CD4-positive, alpha-beta memory T cell (primary cell): Measurements from ENCODE around the gene CFAP61. TPM values are rescaled to one million over a fixed set of nuclear protein-coding genes. Genes with fewer than 3 reads are reported as not detected.
"Not testable (repeated sequence)": the region's sequence is repeated elsewhere in the genome, so short reads cannot be mapped to it uniquely, and the experiment has no call there.

Source experiments
- CTCF ChIA-PET: fragments of 350-600 bp; sonication (Branson Sonifier 250); formaldehyde crosslinking; loops from one replicate; lab custom pipeline; 2021; ENCODE audit warnings: inconsistent platforms; ENCODE audit not compliant: partially characterized antibody; lab: Charles Lee
- POLR2A ChIA-PET: fragments of 350-600 bp; sonication (Branson Sonifier 250); formaldehyde crosslinking; loops from one replicate; lab custom pipeline; 2021; ENCODE audit not compliant: partially characterized antibody; lab: Charles Lee
- DNase-seq, 5 donors: peaks; one replicate each; pipeline versions ENCODE4 v3.0.0 to v3.0.0-alpha.2; 2020 to 2022; ENCODE audit warnings: mixed read lengths in 1 of 5
- H3K27ac ChIP-seq: one replicate; pipeline ENCODE4 v1.7.0; 2013; ENCODE audit warnings: low read depth, low read length
- H3K27me3 ChIP-seq: 2 replicates; pipeline ENCODE4 v1.7.0; 2013; ENCODE audit warnings: mild to moderate bottlenecking, low read length, moderate library complexity; ENCODE audit not compliant: insufficient read depth
- H3K36me3 ChIP-seq: 2 replicates; pipeline ENCODE4 v1.7.0; 2013; ENCODE audit warnings: mild to moderate bottlenecking, low read length, moderate library complexity; ENCODE audit not compliant: insufficient read depth
- H3K4me1 ChIP-seq: 2 replicates; pipeline ENCODE4 v1.7.0; 2013; ENCODE audit warnings: mild to moderate bottlenecking, low read length, moderate library complexity; ENCODE audit not compliant: insufficient read depth
- H3K4me3 ChIP-seq, 2 donors: one replicate each; pipeline ENCODE4 v1.7.0; 2013; ENCODE audit warnings: low read length in 2 of 2, mild to moderate bottlenecking in 1 of 2
- H3K9me3 ChIP-seq, 2 donors: one replicate each; pipeline ENCODE4 v1.7.0; 2013; ENCODE audit warnings: low read length in 2 of 2, control low read depth in 1 of 2; ENCODE audit not compliant: control insufficient read depth in 1 of 2
- H3K27ac Mint-ChIP-seq, 7 donors: one replicate each; pipeline ENCODE4 v1.8.0; 2020 to 2021; ENCODE audit warnings: mixed read lengths in 7 of 7, mild to moderate bottlenecking in 6 of 7, inconsistent platforms in 3 of 7, moderate library complexity in 3 of 7
- H3K27me3 Mint-ChIP-seq, 2 donors: one replicate each; pipeline ENCODE4 v1.8.0; 2020 to 2021; ENCODE audit warnings: mixed read lengths in 2 of 2
- H3K36me3 Mint-ChIP-seq, 2 donors: one replicate each; pipeline ENCODE4 v1.8.0; 2020 to 2021; ENCODE audit warnings: mixed read lengths in 2 of 2, inconsistent platforms in 1 of 2, mild to moderate bottlenecking in 1 of 2
- H3K4me1 Mint-ChIP-seq, 4 donors: one replicate each; pipeline ENCODE4 v1.8.0; 2020 to 2021; ENCODE audit warnings: mixed read lengths in 4 of 4, mild to moderate bottlenecking in 1 of 4
- H3K4me3 Mint-ChIP-seq, 8 donors: one replicate each; pipeline ENCODE4 v1.8.0; 2020 to 2021; ENCODE audit warnings: mixed read lengths in 8 of 8, mild to moderate bottlenecking in 7 of 8, moderate library complexity in 6 of 8, inconsistent platforms in 3 of 8
- H3K9me3 Mint-ChIP-seq, 8 donors: one replicate each; pipeline ENCODE4 v1.8.0; 2020 to 2021; ENCODE audit warnings: mixed read lengths in 8 of 8, mild to moderate bottlenecking in 5 of 8, inconsistent platforms in 3 of 8, moderate library complexity in 1 of 8
- intact Hi-C: fragments of 100-400 bp; cut with micrococcal nuclease; formaldehyde crosslinking; loops from one replicate; pipeline ENCODE4 v1.15.1; 2023
- polyA plus RNA-seq, 2 donors: library from polyadenylated mRNA; unstranded; fragments of 300-500 nt; fragmentation: Illumina TruSeq; gene quantifications; one replicate each; pipeline ENCODE4 v1.2.3, GENCODE V29; 2021
- total RNA-seq, 2 experiments: library from RNA; stranded (reverse); gene quantifications; one replicate each; pipeline ENCODE4 v1.2.3, GENCODE V29; 2021

Gene CFAP61
- total and polyA plus RNA-seq, 4 experiments from 2014 or later: not detected

DNA sequence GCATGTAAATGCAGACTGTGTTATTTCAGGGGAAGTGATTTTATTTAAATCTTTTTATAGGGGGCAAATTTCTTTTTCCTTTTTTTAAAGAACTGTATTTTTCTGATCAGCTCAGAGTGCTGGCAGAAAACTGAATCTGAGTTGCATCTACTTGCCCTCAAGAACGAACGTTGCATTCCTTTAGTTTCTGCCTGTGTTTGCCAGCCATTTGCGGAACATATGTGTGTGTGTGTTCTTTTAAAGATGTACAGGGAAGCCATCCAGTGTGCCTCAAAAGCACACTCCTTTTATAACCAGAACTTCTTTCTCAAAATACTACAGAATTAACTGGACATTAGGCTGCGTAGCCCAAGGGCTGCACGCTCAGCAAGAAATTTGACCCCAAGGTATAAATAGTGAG lies 289.7 kb downstream of the CFAP61 start:
- intact Hi-C loops: no loop called here
- Mint-ChIP-seq H3K27me3 (peaks cover 2 to 3% of the 10 kb centered on the region in 2 donors), H3K4me3 (no peak overlapping the region), H3K27ac (no peak overlapping the region), H3K9me3 (peaks cover 0 to 9% (median 1%) of the 10 kb centered on the region in 8 donors), H3K4me1 (no peaks in the 10 kb centered on the region), H3K36me3 (no peaks in the 10 kb centered on the region)
- DNase-seq: no peak
- H3K27me3 ChIP-seq: no peaks in the 10 kb centered on the region
- H3K27ac ChIP-seq: no peak overlapping the region
- no peaks in the 10 kb centered on the region for H3K36me3 ChIP-seq
- ChIA-PET CTCF (no interaction called here), POLR2A (no interaction called here)
- no peaks in the 10 kb centered on the region for H3K4me1 ChIP-seq
- no peak overlapping the region for H3K4me3 ChIP-seq
- no peaks in the 10 kb centered on the region for H3K9me3 ChIP-seq

DNA sequence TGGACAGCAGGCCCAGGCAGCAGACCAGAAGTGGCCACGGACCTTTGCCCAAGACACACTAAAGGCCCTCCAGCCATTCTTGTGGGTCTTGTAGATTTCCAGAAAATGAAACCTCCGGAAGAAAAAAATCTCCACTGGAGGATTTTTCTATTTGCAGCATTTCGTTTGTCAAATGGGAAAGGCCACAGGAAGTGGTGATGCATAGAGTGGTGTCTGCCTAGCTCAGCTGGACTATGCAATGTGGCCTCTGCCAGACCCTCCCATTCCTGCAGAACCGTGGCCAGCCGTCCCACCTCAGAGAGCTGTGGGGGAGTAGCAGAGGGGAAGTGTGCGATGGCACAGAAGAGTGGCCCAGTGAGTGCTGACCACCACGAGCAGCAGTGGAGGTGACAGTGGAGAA lies 291.6 kb downstream of the CFAP61 start:
- peaks cover 3 to 5% of the 10 kb centered on the region in 2 donors for H3K27me3 Mint-ChIP-seq
- CTCF ChIA-PET: no interaction called here

DNA sequence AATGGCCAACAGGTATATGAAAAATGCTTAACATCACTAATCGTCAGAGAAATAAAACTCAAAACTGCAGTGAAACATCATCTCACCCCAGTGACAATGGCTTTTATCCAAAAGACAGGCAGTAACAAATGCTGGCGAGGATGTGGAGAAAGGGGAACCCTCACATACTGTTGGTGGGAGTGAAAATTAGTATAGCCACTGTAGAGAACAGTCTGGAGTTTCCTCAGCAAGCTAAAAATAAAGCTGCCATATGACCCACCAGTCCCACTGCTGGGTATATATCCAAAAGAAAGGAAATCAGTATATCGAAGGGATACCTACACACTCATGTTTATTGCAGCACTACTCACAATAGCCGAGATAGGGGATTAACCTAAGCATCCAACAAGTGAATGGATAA lies 292.1 kb downstream of the CFAP61 start:
- Histone ChIP-seq H3K4me3 (no peak overlapping the region), H3K27ac (no peak overlapping the region), H3K4me1 (no peaks in the 10 kb centered on the region), H3K36me3 (no peaks in the 10 kb centered on the region), H3K9me3 (no peaks in the 10 kb centered on the region), H3K27me3 (no peaks in the 10 kb centered on the region)
- intact Hi-C loops: no loop called here
- POLR2A ChIA-PET: no interaction called here
- CTCF ChIA-PET: no interaction called here
- H3K9me3 Mint-ChIP-seq: peaks cover 0 to 15% (median 3%) of the 10 kb centered on the region in 8 donors
- H3K27me3 Mint-ChIP-seq: peaks cover 6 to 7% of the 10 kb centered on the region in 2 donors
- H3K27ac Mint-ChIP-seq: no peak overlapping the region
- H3K36me3 Mint-ChIP-seq: no peaks in the 10 kb centered on the region
- no peak for DNase-seq
- H3K4me3 Mint-ChIP-seq: no peak overlapping the region
- H3K4me1 Mint-ChIP-seq: peaks cover 0 to 1% (median 0%) of the 10 kb centered on the region in 4 donors

More for the DNA sequence above, 291.6 kb downstream of the CFAP61 start:
- H3K36me3 ChIP-seq: no peaks in the 10 kb centered on the region
- no peak for DNase-seq
- Mint-ChIP-seq H3K27ac (no peak overlapping the region), H3K4me1 (no peaks in the 10 kb centered on the region), H3K4me3 (no peak overlapping the region), H3K9me3 (peaks cover 0 to 13% (median 3%) of the 10 kb centered on the region in 8 donors), H3K36me3 (no peaks in the 10 kb centered on the region)
- H3K9me3 ChIP-seq: no peaks in the 10 kb centered on the region
- no peaks in the 10 kb centered on the region for H3K4me1 ChIP-seq
- intact Hi-C loops: no loop called here
- H3K4me3 ChIP-seq: no peak overlapping the region
- POLR2A ChIA-PET: no interaction called here
- no peaks in the 10 kb centered on the region for H3K27me3 ChIP-seq
- H3K27ac ChIP-seq: no peak overlapping the region

DNA sequence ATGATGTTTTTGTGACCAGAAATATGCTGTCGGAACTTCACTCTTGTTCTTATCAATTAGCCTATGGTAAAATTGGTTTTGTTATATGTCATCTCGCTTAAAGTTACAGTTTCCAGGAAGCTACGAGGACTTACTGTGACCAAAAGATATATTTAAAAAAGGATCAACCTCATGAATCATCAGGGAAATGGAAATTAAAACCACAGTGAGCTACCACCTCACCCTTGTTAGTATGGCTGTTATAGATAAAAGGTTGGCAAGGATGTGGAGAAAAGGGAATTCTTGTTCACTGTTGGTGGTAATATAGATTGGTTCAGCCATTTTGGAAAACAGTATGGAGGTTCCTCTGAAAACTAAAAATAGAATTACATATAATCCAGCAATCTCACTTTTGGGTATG lies 301.2 kb downstream of the CFAP61 start:
- H3K4me1 ChIP-seq: no peaks in the 10 kb centered on the region
- H3K27ac ChIP-seq: no peak overlapping the region
- H3K9me3 ChIP-seq: no peaks in the 10 kb centered on the region
- H3K27me3 ChIP-seq: no peaks in the 10 kb centered on the region
- intact Hi-C loops: no loop called here
- Mint-ChIP-seq H3K4me1 (peaks cover 0 to 1% (median 0%) of the 10 kb centered on the region in 4 donors), H3K9me3 (peaks cover 0 to 2% (median 0%) of the 10 kb centered on the region in 8 donors), H3K27me3 (peaks cover 13 to 31% of the 10 kb centered on the region in 2 donors), H3K36me3 (no peaks in the 10 kb centered on the region), H3K4me3 (no peak overlapping the region), H3K27ac (no peak overlapping the region)
- DNase-seq: no peak
- CTCF ChIA-PET: no interaction called here
- H3K4me3 ChIP-seq: no peak overlapping the region
- POLR2A ChIA-PET: no interaction called here
- H3K36me3 ChIP-seq: no peaks in the 10 kb centered on the region

DNA sequence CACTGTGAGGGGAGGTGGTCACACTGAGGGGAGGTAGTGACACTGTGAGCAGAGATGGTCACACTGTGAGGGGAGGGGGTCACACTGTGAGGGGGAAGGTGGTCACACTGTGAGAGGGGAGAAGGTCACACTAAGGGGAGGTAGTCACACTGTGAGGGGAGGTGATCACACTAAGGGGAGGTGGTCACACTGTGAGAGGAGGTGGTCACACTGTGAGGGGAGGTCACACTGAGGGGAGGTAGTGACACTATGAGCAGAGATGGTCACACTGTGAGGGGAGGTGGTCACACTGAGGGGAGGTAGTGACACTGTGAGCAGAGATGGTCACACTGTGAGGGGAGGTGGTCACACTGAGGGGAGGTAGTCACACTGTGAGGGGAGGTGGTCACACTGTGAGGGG lies 303.2 kb downstream of the CFAP61 start:
- H3K4me3 ChIP-seq, H3K9me3 Mint-ChIP-seq, intact Hi-C loops, H3K27ac Mint-ChIP-seq, H3K36me3 ChIP-seq, H3K27me3 ChIP-seq, H3K4me1 ChIP-seq, H3K36me3 Mint-ChIP-seq, H3K27ac ChIP-seq, DNase-seq, CTCF ChIA-PET, POLR2A ChIA-PET, H3K4me3 Mint-ChIP-seq, H3K9me3 ChIP-seq: not testable (repeated sequence)
- Mint-ChIP-seq H3K27me3 (peaks cover 7 to 23% of the 10 kb centered on the region in 2 donors), H3K4me1 (peaks cover 6 to 11% (median 9%) of the 10 kb centered on the region in 4 donors)

DNA sequence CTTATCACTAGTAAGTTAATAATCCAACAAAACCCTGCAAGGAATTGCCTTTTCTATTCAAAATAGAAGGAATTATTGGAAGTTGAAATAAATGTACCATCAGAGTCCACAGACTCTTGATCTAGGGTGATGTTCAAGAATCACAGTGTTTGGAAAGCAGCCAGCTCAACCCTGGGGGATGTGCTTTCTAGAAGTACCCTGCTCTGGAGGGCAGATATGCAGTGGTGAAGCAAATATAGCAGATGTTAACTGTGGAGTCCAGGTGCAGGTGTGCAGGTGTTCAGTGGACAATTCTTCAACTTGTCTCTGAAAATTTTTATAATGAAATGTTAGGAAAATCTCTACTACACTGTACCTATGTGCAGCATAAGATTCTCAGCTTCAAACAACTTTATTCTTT lies 306.5 kb downstream of the CFAP61 start:
- peaks cover 23 to 24% of the 10 kb centered on the region in 2 donors for H3K27me3 Mint-ChIP-seq

DNA sequence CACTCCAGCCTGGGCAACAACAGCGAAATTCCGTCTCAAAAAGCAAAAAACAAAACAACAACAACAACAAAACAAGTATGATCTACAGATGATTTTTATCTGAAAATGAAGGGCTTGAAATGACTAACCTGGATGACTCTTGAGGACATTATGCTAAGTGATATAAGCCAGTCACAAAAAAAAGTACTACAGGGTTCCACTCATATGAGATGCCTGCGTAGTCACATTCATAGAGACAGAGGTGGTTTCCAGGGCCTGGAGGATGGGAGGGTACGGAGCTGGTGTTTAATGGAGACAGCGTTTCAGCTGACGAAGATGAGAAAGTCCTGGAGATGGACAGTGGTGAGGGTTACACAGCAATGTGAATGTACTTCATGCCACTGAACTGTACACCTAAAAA lies 307.3 kb downstream of the CFAP61 start:
- ChIA-PET CTCF (no interaction called here), POLR2A (no interaction called here)
- DNase-seq: no peak
- H3K4me1 Mint-ChIP-seq: peaks cover 11 to 22% (median 14%) of the 10 kb centered on the region in 4 donors
- H3K27ac Mint-ChIP-seq: no peak overlapping the region
- peaks cover 24 to 25% of the 10 kb centered on the region in 2 donors for H3K27me3 Mint-ChIP-seq
- H3K27me3 ChIP-seq: peaks cover 5% of the 10 kb centered on the region
- no peaks in the 10 kb centered on the region for H3K36me3 ChIP-seq
- H3K4me1 ChIP-seq: peaks cover 12% of the 10 kb centered on the region
- intact Hi-C loops: loop anchor here (1.0 kb wide), 1 partner anchor 209 kb away; no protein-coding TSS in a partner anchor
- H3K27ac ChIP-seq: no peak overlapping the region
- no peaks in the 10 kb centered on the region for H3K9me3 Mint-ChIP-seq
- no peak overlapping the region for H3K4me3 ChIP-seq
- peak overlapping the region in 2 of 8 donors; percentile 42 to 74 for H3K4me3 Mint-ChIP-seq
- no peaks in the 10 kb centered on the region for H3K36me3 Mint-ChIP-seq
- H3K9me3 ChIP-seq: no peaks in the 10 kb centered on the region

More for the DNA sequence above, 306.5 kb downstream of the CFAP61 start:
- peaks cover 12% of the 10 kb centered on the region for H3K4me1 ChIP-seq
- H3K9me3 ChIP-seq: no peaks in the 10 kb centered on the region
- DNase-seq: no peak
- H3K9me3 Mint-ChIP-seq: no peaks in the 10 kb centered on the region
- H3K4me3 Mint-ChIP-seq: no peak overlapping the region
- no peak overlapping the region for H3K27ac ChIP-seq
- POLR2A ChIA-PET: no interaction called here
- H3K4me3 ChIP-seq: no peak overlapping the region
- H3K36me3 ChIP-seq: no peaks in the 10 kb centered on the region
- no peaks in the 10 kb centered on the region for H3K36me3 Mint-ChIP-seq
- peaks cover 5% of the 10 kb centered on the region for H3K27me3 ChIP-seq
- CTCF ChIA-PET: no interaction called here
- no peak overlapping the region for H3K27ac Mint-ChIP-seq
- peaks cover 11 to 17% (median 14%) of the 10 kb centered on the region in 4 donors for H3K4me1 Mint-ChIP-seq
- intact Hi-C loops: no loop called here
